ENCODE measurements around the gene PITRM1. TPM values are rescaled to one million over a fixed set of nuclear protein-coding genes. Genes with fewer than 3 reads are reported as not detected.
"Not testable (repeated sequence)": the region's sequence is repeated elsewhere in the genome, so short reads cannot be mapped to it uniquely, and the experiment has no call there.

PITRM1 gene
- total and polyA plus RNA-seq, 5 experiments from 2014 or later, result 29.0 to 114 (median 58.2) TPM

- ATAC-seq (no peak), DNase-seq (no peak)
- no peak overlapping the region for H3K4me3 Mint-ChIP-seq
- peaks cover 0 to 79% (median 36%) of the 10 kb centered on the region in 3 donors for H3K36me3 Mint-ChIP-seq
- no peaks in the 10 kb centered on the region for H3K27me3 Mint-ChIP-seq
- POLR2A ChIA-PET, result no interaction called here
- peaks cover 0 to 4% (median 0%) of the 10 kb centered on the region in 4 donors for H3K4me1 Mint-ChIP-seq
- no peaks in the 10 kb centered on the region for H3K9me3 Mint-ChIP-seq
- H3K27ac Mint-ChIP-seq, result no peak overlapping the region
Observed at GRCh38 chr10:3107426-3107961, 65.1 kb downstream of the PITRM1 start.

- Mint-ChIP-seq H3K27ac (no peak overlapping the region), H3K36me3 (peaks cover 0 to 76% (median 38%) of the 10 kb centered on the region in 3 donors), H3K4me1 (peaks cover 0 to 4% (median 0%) of the 10 kb centered on the region in 4 donors), H3K4me3 (no peak overlapping the region), H3K9me3 (no peaks in the 10 kb centered on the region), H3K27me3 (no peaks in the 10 kb centered on the region)
- ATAC-seq (no peak), DNase-seq (no peak)
- POLR2A ChIA-PET, result no interaction called here
Observed at GRCh38 chr10:3106928-3107425, 65.6 kb downstream of the PITRM1 start.

- H3K9me3 Mint-ChIP-seq, POLR2A ChIA-PET, H3K4me1 Mint-ChIP-seq, ATAC-seq, H3K4me3 Mint-ChIP-seq, DNase-seq, H3K27ac Mint-ChIP-seq, H3K27me3 Mint-ChIP-seq: not testable (repeated sequence)
- H3K36me3 Mint-ChIP-seq, result peaks cover 0 to 76% (median 38%) of the 10 kb centered on the region in 3 donors
Observed at GRCh38 chr10:3106328-3106727, 66.3 kb downstream of the PITRM1 start.

DNA sequence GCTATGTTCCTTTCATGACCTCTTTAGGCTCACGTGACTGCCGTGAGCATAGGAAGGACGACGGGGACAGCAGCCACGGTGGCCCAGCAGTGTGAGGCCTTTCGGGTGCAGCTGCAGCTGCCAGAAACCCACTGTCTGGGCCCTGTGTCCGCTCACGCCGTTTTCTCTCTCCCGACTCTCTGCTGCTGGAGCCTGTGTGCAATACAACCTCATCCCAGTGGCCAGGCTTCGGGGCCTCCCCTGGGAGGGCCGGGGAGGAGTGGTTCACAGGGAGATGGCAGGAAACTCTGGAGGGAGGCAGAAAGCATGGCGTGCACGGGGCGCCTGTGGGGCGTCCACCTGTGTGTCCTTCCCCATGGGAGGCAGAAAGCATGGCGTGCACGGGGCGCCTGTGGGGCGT, 66.7 kb downstream of the PITRM1 start:
- no peak for ATAC-seq

DNA sequence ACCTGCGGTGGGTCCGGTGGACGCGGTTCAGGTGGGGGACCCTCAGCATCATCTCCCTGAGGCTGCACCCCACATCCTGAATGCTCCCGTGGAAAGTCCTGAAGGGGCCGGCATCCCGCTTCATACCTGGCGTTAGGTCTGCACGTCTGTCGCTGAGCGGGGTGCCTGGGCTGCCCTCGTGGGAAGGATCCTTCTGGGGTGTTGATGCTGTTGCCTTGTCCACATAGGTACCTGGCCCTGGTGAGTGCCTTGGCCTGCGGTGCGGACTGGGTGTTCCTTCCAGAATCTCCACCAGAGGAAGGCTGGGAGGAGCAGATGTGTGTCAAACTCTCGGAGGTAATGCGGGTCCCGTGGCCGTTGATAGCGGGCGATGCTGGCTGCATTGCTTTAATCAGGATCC, 67.4 kb downstream of the PITRM1 start:
- POLR2A ChIA-PET, result no interaction called here
- H3K27me3 Mint-ChIP-seq, result no peaks in the 10 kb centered on the region
- H3K4me1 Mint-ChIP-seq, result peaks cover 0 to 4% (median 0%) of the 10 kb centered on the region in 4 donors
- ATAC-seq, result no peak
- no peak overlapping the region for H3K4me3 Mint-ChIP-seq
- H3K27ac Mint-ChIP-seq, result no peak overlapping the region
- peaks cover 0 to 76% (median 43%) of the 10 kb centered on the region in 3 donors for H3K36me3 Mint-ChIP-seq
- no peak for DNase-seq
- no peaks in the 10 kb centered on the region for H3K9me3 Mint-ChIP-seq

More for the DNA sequence above, 66.7 kb downstream of the PITRM1 start:
- Mint-ChIP-seq H3K27ac (no peak overlapping the region), H3K4me1 (peaks cover 0 to 4% (median 0%) of the 10 kb centered on the region in 4 donors), H3K36me3 (peaks cover 0 to 76% (median 38%) of the 10 kb centered on the region in 3 donors), H3K9me3 (no peaks in the 10 kb centered on the region), H3K27me3 (no peaks in the 10 kb centered on the region), H3K4me3 (no peak overlapping the region)
- DNase-seq, result no peak
- POLR2A ChIA-PET, result no interaction called here

- ATAC-seq, result no peak
- Mint-ChIP-seq H3K27ac (peak overlapping the region in 1 of 10 donors; percentile 41), H3K9me3 (no peaks in the 10 kb centered on the region), H3K4me3 (no peak overlapping the region), H3K4me1 (peaks cover 0 to 8% (median 0%) of the 10 kb centered on the region in 4 donors), H3K27me3 (no peaks in the 10 kb centered on the region), H3K36me3 (peaks cover 6 to 81% (median 45%) of the 10 kb centered on the region in 3 donors)
- no peak for DNase-seq
- POLR2A ChIA-PET, result no interaction called here
Observed at GRCh38 chr10:3104251-3104918, 68.2 kb downstream of the PITRM1 start.

- no peaks in the 10 kb centered on the region for H3K27me3 Mint-ChIP-seq
- H3K27ac Mint-ChIP-seq, result peak overlapping the region in 1 of 10 donors; percentile 62
- POLR2A ChIA-PET, result no interaction called here
- H3K9me3 Mint-ChIP-seq, result no peaks in the 10 kb centered on the region
- ATAC-seq (no peak), DNase-seq (no peak)
- H3K4me1 Mint-ChIP-seq, result peaks cover 0 to 11% (median 1%) of the 10 kb centered on the region in 4 donors
- H3K36me3 Mint-ChIP-seq, result peaks cover 7 to 79% (median 40%) of the 10 kb centered on the region in 3 donors
- no peak overlapping the region for H3K4me3 Mint-ChIP-seq
Observed at GRCh38 chr10:3103646-3104045, 68.9 kb downstream of the PITRM1 start.

DNA sequence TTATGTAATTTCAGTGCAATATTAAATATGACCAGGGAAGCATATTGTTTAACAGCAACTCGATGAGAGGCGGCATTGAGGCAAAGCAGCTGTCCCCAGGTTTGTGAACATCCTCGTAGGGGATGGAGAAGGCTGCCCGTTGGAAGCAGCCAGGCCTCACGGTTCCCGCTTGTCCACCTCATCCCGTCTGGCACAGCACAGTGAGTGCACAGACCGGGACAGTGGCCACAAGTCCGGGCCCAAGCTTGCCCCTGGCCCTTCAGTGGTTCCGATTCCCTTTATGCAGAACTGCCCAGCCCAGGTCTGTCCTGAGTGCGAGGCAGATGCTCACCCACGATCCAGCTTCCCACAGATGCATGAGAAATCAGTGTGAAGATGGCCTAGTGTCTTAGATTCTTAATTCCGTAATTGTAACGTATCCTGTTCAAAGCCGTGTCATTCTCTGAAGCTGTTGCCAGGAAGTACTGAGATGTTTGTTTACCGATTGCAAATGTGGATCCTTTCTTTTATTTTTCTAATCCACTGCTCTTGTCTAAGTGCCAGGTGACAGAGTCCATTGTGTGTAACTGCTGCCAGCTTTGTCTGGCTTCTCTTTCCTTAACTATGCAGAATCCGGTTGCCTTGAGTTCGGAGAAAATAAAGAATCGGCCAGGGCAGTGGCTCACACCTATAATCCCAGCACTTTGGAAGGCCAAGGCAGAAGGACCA, 69.7 kb downstream of the PITRM1 start:
- Mint-ChIP-seq H3K27me3 (no peaks in the 10 kb centered on the region), H3K4me1 (peaks cover 0 to 11% (median 1%) of the 10 kb centered on the region in 4 donors), H3K36me3 (peaks cover 7 to 71% (median 34%) of the 10 kb centered on the region in 3 donors), H3K9me3 (no peaks in the 10 kb centered on the region), H3K4me3 (no peak overlapping the region), H3K27ac (peak overlapping the region in 1 of 10 donors; percentile 28)
- POLR2A ChIA-PET, result no interaction called here
- ATAC-seq (no peak), DNase-seq (no peak)

DNA sequence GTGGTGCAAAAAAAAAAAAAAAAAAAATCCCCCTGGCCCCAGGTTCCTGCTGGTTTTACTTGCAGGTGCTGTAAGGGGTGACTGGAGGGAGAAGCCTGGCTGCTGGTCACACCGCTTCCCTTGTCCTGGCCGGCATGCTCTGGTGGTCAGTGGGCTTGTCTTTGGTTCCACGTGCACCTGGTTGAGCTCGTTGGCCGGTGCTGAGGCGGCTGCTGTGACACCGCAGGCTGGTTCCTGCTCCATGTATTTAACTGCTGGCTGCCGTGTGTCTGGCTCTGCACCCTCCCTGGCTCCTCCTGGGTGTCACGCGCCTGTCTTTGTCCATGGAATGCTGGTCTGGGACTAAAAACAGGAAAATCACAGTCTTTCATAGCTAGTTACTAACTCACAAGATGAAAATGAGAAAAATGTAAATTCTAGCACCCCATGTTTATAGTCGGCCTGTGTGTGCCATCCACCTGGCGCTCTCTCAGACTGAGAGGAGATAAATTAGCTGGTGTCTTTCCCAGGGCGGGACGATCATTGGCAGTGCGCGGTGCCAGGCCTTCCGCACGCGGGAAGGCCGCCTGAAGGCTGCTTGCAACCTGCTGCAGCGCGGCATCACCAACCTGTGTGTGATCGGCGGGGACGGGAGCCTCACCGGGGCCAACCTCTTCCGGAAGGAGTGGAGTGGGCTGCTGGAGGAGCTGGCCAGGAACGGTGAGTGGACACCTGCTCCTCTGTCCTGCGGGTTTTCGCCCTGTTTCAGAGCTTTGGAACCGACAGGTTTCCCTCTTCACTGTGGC, 71.5 kb downstream of the PITRM1 start:
- Mint-ChIP-seq H3K9me3 (no peaks in the 10 kb centered on the region), H3K27me3 (no peaks in the 10 kb centered on the region), H3K27ac (no peak overlapping the region), H3K36me3 (peaks cover 7 to 64% (median 31%) of the 10 kb centered on the region in 3 donors), H3K4me1 (peaks cover 0 to 11% (median 8%) of the 10 kb centered on the region in 4 donors), H3K4me3 (no peak overlapping the region)
- no peak for DNase-seq
- no peak for ATAC-seq
- POLR2A ChIA-PET, result no interaction called here

- Mint-ChIP-seq H3K4me3 (no peak overlapping the region), H3K27me3 (no peaks in the 10 kb centered on the region), H3K9me3 (no peaks in the 10 kb centered on the region), H3K4me1 (peaks cover 0 to 17% (median 15%) of the 10 kb centered on the region in 4 donors), H3K27ac (peak overlapping the region in 1 of 10 donors; percentile 52), H3K36me3 (peaks cover 7 to 56% (median 31%) of the 10 kb centered on the region in 3 donors)
- POLR2A ChIA-PET, result no interaction called here
- DNase-seq, result no peak
- ATAC-seq, result no peak
Observed at GRCh38 chr10:3100093-3100792, 72.3 kb downstream of the PITRM1 start.

DNA sequence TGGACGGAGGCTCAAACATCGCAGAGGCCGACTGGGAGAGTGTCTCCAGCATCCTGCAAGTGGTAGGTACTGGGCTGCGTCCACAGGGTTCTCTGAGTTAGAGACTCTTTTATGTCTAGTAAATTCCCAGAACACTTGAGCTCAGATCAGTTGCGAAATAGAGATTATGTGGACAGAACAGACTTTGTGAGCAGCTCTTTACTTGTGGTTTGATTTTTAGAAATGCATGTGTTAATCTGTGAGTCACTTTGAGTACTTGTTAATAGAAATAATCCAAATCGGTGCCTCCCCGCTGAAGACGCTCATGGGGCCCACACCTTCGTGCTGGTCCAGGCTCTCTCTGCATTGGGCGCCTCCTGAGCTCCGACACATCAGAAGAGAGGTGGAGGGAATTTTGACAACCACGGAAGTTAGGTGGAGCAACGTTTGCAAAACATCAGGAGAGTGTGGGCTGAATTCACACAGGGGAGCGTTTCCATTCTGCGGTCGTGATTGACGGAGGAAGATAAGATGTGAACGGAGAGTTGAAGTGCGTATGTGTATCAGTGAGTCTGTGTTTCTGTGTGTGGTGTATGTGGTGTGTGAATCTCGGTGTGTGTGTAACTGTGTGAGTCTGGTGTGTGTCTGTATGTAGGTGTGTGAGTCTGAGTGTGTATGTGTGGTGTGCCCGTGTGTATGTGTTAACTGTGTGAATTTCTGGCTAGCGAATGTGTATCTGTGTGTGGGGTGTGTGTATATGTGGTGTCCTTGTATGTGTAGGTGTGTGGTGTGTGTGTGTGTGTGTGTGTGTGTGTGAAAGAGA, 73.1 kb downstream of the PITRM1 start:
- Mint-ChIP-seq H3K27ac (peak overlapping the region in 3 of 10 donors; percentile 8 to 47 (median 18)), H3K36me3 (peaks cover 7 to 49% (median 31%) of the 10 kb centered on the region in 3 donors), H3K9me3 (no peaks in the 10 kb centered on the region), H3K4me3 (peak overlapping the region in 1 of 10 donors; percentile 23), H3K4me1 (peaks cover 5 to 24% (median 18%) of the 10 kb centered on the region in 4 donors), H3K27me3 (no peaks in the 10 kb centered on the region)
- no peak for ATAC-seq
- no peak for DNase-seq
- POLR2A ChIA-PET, result no interaction called here

Data from naive thymus-derived CD8-positive, alpha-beta T cell (primary cell).